ENCODE data around the gene UQCR11.

The UQCR11 gene

GRCh38 chr19:1585243-1585580, 20.1 kb downstream of the UQCR11 start:
- peak overlapping the region; percentile 99; the same call in 1 of the 2 replicates for H3K27ac ChIP-seq
- no peak for TF ChIP-seq CTCF (conservative IDR thresholded peaks at IDR 0.05; ENCODE audit: low read depth)
- DNase-seq (ENCODE audit: low spot score), result no peak
- POLR2A ChIA-PET (ENCODE audit: low non-redundant PET), result no interaction called here
- CTCF ChIA-PET, result no interaction called here

GRCh38 chr19:1584500-1585242, 20.6 kb downstream of the UQCR11 start:
- ChIA-PET POLR2A (ENCODE audit: low non-redundant PET) (no interaction called here), CTCF (no interaction called here)
- no peak for DNase-seq (ENCODE audit: low spot score)
- no peak for TF ChIP-seq CTCF (conservative IDR thresholded peaks at IDR 0.05; ENCODE audit: low read depth)
- peak overlapping the region; percentile 27; the same call in 1 of the 2 replicates for H3K27ac ChIP-seq

- H3K27ac ChIP-seq, result peak overlapping the region; percentile 14
- POLR2A ChIA-PET (ENCODE audit: low non-redundant PET), result interaction anchor here (1.0 kb wide), 1 partner anchor 8 kb away, joined by 3 read pairs; no protein-coding TSS in a partner anchor
- no peak for DNase-seq (ENCODE audit: low spot score)
- CTCF ChIA-PET, result no interaction called here
- TF ChIP-seq CTCF (conservative IDR thresholded peaks at IDR 0.05; ENCODE audit: low read depth), result no peak
These were observed 23.1 kb downstream of the UQCR11 start for GRCh38 chr19:1582201-1582600.

- no peak for TF ChIP-seq CTCF (conservative IDR thresholded peaks at IDR 0.05; ENCODE audit: low read depth)
- DNase-seq (ENCODE audit: low spot score), result no peak
- ChIA-PET POLR2A (ENCODE audit: low non-redundant PET) (interaction anchor here (1.0 kb wide), 1 partner anchor 10 kb away, joined by 3 read pairs; no protein-coding TSS in a partner anchor), CTCF (no interaction called here)
- no peak overlapping the region for H3K27ac ChIP-seq
These were observed 24.3 kb downstream of the UQCR11 start for GRCh38 chr19:1580957-1581356.

GRCh38 chr19:1580382-1580781, 24.9 kb downstream of the UQCR11 start:
- no peak for TF ChIP-seq CTCF (conservative IDR thresholded peaks at IDR 0.05; ENCODE audit: low read depth)
- no peak for DNase-seq (ENCODE audit: low spot score)
- peak overlapping the region; percentile 23 for H3K27ac ChIP-seq
- POLR2A ChIA-PET (ENCODE audit: low non-redundant PET), result no interaction called here
- CTCF ChIA-PET, result no interaction called here

GRCh38 chr19:1579222-1579621, 26.0 kb downstream of the UQCR11 start:
- CTCF ChIA-PET, result interaction anchor here (0.6 kb wide), 1 partner anchor 209 kb away, joined by 3 read pairs; no protein-coding TSS in a partner anchor
- H3K27ac ChIP-seq, result no peak overlapping the region; the same call in 1 of the 2 replicates
- no peak for DNase-seq (ENCODE audit: low spot score)
- POLR2A ChIA-PET (ENCODE audit: low non-redundant PET), result no interaction called here
- TF ChIP-seq CTCF (conservative IDR thresholded peaks at IDR 0.05; ENCODE audit: low read depth), result no peak
